SK-N-MC (cell line): Measurements from ENCODE around the gene NR1H2.

Source experiments
- EZH2 ChIP-seq: fragments of 200-600 bp; sonication (generic); IDR thresholded peaks from one replicate; pipeline ENCODE4 v1.6.1; 2017; ENCODE audit warnings: antibody characterized with exemption
- POLR2AphosphoS5 ChIP-seq: IDR thresholded peaks from 2 replicates; pipeline ENCODE4 v1.6.1; 2012; ENCODE audit warnings: mild to moderate bottlenecking, low read depth, low read length, borderline replicate concordance

DNA sequence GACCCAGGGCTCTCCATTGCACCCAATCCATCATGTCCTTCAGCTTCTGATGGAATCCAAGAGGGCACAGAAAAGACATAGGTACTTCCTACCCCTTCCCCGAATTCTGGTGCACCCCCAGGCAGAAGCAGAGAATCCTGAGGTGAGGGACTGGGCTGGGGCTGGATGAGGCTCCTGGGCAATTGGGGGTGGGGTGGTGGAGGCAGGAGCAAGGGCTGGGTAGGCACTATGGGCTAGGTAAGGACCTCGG lies 44.3 kb upstream of the NR1H2 start:
- TF ChIP-seq EZH2, result no peak
- TF ChIP-seq POLR2AphosphoS5, result no peak
